NCI-H2227 treated with DMSO at 0.1 percent for 48 hours (cell line): Measurements from ENCODE around the gene LRBA.
"Not testable (repeated sequence)": the region's sequence is repeated elsewhere in the genome, so short reads cannot be mapped to it uniquely, and the experiment has no call there.

Experiments
- DNase-seq: peaks from one replicate; lab custom pipeline; 2025; lab: John Stamatoyannopoulos, UW

Gene LRBA

DNA sequence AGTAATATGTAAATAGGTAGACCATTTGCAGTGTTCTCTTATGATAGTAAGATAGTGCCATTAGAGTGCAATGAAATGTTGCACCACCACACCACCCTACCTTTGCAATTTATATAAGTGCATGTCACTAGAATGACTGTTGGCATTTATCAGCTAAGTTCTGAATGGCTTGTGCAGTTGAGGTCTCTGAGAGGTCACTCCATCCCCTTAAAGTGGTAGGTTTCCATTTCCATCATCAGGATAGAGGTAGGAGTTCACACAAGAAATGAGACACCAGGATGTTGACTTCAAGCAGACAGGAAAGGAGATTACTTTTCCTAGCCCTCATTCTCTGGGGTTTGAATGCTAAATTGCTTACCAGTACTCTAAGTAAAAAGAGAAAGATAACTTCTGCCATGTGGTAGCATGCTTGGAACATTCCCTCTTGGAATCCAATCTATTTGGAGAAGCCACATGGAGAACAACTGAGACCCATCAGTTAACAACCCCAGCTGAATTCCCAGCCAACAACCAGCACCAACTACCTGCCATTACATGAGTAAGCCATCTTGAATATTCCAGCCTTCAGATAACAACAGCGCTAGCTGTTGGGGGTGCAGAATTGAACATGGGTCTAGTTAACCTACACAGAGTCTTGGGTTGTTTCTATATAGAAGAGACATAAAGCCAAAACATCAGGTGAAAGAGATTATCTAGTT lies 6.7 kb upstream of the LRBA start:
- DNase-seq = no peak

DNA sequence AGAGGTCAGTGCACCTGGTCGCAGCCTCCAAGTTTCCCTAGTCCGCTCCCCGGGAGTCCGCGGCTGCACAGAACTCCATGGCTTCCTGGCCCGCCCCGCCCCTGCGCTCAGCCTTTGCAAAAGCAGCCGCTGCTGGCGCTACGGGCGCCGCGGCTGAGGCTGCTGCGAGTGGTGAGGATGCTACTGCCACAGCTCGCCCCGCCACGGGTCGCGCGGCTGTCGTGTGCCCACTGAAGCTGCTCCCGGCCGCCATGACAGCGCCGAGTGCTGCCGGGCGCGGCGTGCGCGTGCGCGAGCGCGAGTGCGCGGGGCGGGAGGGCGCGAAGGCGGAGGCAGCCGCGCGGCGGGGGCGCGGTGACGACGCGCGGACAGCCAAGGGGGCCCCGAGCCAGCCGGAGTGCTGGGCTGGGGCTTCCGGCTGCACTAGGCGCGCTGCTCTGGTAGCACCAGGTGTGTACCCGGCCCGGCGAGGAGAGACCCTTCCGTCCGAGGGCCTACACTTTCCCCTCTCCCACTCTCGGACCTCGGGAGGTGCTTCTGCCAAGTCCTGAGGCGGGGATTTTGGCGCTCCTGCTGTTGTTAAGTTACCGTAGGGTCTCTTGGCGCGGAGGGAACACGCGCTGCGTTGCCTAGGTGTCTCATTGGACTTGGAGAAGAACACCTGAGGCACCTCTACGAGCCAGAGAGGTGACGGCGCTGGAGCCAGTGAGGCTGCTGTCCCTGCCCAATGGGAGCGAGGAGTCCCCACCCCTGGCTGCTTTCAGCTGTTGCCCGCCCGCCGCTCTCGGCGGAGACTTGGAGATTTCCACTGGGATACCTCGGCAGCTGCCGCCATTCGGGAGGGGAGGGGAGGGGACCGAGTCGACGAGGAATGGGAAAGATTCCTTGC lies 619 bp upstream of the LRBA start:
- DNase-seq = peak; percentile 73

DNA sequence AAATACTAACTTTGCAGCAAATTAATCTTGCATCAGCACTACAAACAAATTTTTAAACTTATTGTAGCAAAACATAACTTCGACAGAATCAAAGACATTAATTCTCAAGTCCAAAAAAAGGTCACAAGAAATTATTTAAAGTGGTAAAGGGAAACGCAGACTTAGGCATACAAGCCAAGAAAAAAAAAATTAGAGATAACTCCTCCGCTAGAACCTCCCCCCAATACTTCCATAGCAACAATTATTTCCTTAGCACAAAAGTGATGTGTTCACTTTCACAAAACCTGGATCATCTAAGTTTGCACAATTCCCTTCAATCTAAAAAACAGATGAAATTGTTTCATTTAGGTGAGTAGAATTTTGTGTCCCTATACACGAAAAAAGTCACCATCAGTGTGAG lies 1.1 kb downstream of the LRBA start:
- no peak for DNase-seq

DNA sequence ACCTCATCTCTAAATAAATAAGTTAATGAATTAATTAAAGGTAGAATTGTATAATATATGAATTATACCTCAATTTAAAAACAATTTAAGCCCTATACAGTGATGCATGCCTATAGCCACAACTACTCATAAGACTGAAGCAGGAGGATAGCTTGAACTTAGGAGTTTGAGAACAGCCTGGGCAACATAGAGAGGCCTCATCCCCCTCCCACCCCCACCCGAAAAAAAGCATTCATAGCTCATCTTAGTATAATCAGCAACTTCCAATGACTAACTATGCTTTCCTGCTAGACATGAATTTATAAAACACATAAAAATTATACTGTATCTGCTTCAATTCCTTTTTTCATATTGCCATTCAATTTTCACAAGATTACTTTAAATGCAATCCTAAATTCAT lies 1.6 kb downstream of the LRBA start:
- DNase-seq = no peak

DNA sequence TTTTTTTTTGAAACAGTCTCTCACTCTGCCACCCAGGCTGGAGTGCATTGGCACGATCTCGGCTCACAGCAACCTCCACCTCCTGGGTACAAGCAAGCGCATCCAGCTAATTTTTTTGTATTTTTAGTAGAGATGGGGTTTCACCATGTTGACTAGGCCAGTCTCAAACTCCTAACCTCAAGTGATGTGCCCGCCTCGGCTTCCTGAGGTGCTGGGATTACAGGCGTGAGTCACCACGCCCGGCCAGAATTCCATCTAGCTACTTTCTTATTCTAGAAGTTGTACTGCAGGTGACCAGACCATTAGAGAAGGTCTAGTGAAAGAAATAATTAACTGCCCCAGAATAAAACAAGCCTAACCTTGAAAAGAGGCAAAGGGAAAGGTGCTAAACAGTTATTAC lies 2.3 kb downstream of the LRBA start:
- DNase-seq = no peak

DNA sequence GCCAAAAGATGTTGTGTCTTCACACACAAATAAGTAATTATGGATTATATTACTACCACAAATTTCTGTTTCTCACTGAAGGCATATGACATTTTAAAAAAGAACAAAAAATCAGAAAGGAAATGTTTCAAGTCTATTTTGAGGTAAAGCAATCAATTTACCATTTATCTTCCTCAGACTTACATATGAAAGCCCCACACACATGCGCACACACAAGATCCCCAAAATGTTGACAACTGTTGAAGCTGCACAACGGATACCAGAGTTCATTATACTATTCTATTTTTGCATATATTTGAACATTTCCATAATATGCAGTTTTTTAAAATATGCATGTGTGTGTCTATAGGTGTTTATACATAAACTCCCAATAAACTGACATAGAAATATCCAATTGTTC lies 2.7 kb downstream of the LRBA start:
- DNase-seq = no peak

DNA sequence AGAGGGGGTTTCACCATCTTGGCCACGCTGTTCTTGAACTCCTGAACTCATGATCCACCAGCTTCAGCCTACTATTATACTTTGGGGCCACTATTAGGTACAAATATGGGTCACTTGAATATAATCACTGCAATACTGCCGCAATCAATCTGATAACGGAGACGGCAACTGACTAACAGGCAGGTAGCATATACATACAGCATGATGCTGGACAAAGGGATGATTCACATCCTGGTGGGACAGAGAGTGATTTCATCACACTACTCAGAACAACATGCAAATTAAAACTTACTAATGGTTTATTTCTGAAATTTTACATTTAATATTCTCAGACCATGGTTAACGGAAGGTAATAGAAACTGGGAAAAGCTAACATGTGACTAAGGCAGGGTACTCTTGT lies 10.9 kb downstream of the LRBA start:
- no peak for DNase-seq

DNA sequence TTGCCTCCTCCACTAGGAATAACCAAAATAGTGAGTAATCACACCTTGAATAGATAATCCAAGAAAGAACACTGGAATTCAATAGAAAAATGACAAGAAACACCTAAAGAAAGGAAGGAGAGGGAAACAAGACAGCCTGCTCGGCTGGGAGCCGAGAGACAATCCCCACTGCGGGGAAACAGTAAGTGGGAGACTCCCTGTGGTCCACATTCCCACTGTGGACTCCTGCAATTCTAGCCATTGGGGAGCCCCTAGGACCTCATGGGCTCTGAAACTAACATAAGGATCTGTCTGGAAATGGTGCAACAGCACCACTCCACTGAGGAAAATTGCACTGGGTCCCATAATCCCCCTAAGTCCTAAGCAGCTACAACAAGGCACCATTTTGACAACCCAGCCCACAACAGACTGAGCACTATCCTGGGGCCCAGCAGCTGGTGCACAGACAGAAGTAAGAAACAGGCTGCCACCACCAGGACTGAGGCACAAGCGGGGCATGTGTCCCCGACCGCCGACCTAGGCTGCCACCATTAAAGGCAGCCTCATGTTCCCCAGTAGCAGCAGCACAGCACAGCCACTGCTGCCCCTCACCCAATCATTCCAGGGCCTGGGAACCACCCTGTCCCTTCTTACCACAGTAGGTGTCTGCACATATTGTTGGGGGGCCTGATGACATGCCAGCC lies 14.2 kb downstream of the LRBA start:
- no peak for DNase-seq

DNA sequence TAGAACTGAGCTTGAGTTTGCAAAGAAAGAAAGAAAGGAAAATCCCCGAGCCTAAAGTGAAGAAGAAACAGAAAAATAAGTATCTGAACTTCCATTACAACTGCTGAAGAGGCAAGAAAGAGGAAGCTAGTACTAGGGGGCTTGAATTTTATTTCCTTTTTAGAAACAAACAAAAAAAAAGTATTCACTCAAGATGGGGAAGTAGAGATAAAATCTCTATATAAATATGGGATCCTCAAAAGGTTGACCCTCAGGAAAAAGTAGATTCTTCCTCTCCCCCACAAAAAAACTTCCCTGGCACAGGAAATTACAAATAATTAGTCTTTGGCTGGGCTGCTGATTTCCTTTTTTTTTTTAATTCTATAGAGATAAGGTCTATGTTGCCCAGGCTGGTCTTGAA lies 16.0 kb downstream of the LRBA start:
- no peak for DNase-seq

DNA sequence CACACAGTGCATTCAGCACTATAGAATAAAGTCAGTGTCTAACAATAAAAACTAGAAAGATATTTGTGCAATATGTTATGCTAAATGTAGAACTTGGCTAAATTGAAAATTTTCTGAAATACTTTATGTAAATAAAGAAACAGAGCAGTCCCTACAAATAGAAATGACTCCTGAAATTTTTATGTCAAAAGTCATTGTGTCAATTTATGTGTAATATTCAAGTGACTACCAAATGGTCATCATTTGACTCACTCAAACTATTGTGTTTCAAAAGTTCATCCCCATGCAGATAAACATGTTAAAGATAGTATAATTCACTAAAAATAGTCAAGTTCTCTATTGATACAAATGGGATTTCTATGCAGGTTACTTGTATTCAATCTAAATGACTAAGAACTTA lies 17.9 kb downstream of the LRBA start:
- no peak for DNase-seq

DNA sequence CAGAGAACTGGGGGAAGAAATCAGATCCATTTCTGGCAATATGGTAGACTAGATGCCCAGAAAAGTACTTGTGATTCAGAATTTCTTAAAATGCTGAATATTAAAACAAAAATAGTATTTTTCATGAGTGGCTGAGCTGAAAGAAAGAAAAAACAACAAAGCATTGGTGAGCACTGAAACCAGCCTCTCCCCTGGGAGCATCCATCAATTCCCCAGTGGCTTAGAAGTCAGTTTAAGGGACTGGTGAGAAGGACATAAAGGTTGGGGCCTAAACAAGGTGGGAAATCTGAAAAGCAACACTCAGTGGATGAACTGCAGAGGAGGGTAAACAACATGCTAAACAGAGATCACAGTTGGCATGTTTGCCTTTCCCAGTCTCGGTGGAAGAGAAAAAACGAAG lies 20.4 kb downstream of the LRBA start:
- DNase-seq = no peak

DNA sequence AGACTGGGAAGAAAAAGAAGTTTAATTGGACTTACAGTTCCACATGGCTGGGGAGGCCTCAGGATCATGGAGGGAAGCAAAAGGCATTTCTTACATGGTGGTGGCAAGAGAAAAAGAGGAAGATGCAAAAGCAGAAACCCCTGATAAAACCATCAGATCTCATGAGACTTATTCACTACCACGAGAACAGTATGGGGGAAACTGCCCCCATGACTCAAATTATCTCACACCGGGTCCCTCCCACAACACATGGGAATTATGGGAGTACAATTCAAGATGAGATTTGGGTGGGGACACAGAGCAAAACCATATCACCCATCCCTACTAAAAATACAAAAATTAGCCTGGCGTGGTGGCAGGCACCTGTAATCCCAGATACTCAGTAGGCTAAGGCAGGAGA lies 21.5 kb downstream of the LRBA start:
- DNase-seq = not testable (repeated sequence)

DNA sequence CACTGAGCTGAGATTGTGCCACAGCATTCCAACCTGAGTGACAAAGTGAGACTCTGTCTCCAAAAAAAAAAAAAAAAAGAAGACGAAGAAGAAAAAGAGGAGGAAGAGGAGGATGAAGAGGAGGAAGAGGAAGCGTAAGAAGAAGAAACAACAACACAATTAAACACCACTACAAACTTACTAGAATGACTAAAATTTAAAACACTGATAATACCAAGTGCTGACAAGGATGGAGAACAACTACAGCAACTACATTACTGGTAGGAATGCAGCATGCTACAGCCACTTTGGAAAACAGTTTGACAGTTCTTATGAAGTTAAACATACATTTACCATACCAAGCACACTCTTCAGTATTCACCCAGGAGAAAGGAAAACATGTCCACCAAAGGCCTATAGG lies 24.1 kb downstream of the LRBA start:
- no peak for DNase-seq

DNA sequence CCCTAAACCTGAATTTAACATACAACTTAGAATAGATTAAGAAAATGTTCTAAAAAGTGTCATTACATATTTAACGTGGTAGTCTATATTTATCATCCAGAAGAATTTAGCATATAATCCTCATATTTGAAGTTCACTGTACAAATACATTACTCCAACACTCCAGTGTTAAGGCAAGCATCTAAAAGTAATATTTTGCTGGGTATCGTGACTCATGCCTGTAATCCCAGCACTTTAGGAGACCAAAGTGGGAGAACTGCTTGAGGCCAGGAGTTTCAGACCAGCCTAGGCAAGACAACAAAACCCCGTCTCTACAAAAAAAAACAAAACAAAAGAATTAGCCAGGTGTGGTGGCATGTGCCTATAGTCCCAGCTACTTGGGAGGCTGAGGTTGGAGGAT lies 24.8 kb downstream of the LRBA start:
- DNase-seq = no peak

DNA sequence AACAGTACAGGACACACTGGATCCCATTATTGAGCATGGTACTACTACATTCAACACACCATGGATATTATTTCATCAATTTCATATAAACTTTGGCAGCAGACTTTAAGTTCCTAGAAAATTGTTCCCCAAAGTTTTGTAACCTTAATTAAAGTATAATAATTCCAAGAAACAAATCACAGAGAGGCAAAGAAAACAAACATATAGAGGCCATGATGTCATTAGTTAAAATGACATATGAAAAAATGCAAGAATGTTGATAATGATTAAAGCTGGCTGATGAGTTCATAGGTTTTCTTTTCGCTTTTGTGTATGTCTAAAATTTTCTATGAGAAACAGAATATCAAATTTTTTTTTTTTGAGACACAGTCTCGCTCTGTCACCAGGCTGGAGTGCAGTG lies 26.8 kb downstream of the LRBA start:
- DNase-seq = no peak

DNA sequence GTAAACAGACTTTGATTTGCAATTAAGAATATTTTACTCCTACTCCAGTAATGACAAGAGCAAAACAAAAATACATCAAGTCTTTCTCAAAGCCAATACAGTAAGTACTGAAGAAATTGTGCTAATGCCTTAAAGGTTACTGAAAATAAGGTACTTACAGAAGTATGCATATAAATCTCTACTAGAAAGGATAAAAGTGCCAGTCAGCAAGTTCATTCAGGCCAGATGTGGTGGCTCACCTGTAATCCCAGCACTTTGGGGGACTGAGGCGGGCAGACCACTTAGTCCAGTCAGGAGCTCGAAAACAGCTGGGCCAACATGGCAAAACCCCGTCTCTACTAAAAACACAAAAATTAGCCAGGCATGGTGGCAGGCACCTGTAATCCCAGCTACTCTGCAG lies 27.9 kb downstream of the LRBA start:
- DNase-seq = no peak

DNA sequence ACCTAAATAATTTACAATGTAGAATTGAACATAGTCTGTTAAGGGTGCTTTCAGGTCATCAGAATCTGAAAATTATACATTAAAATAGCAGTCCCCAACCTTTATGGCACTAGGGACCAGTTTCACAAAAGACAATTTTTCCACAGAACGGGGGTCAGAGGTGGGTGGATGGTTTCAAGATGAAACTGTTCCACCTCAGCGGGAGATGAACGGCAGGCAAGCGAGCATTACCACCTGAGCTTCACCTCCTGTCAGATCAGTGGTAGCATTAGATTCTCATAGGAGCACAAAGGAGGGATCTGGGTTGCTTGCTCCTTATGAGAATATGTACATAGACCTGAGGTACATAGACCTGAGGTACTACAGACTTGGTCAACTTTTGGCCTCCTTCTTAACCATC lies 29.0 kb downstream of the LRBA start:
- no peak for DNase-seq

DNA sequence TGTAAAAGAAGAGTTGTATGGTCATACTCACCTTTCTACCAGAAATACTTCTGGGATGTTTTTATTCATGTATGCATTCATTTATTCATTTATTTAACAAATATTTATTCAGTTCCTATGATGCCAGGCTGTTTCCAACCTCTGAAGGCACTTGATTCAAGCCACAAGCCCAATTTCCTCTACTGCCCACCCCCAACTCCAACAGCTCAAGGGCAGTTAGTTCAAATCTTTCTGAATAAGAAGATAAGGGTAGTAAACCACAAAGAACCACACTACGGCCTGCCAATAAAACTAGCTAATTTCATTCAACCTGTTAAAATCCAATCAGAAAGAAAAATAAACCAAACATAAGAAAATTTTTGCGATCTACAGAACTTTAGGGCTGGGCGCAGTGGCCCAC lies 31.2 kb downstream of the LRBA start:
- DNase-seq = no peak

DNA sequence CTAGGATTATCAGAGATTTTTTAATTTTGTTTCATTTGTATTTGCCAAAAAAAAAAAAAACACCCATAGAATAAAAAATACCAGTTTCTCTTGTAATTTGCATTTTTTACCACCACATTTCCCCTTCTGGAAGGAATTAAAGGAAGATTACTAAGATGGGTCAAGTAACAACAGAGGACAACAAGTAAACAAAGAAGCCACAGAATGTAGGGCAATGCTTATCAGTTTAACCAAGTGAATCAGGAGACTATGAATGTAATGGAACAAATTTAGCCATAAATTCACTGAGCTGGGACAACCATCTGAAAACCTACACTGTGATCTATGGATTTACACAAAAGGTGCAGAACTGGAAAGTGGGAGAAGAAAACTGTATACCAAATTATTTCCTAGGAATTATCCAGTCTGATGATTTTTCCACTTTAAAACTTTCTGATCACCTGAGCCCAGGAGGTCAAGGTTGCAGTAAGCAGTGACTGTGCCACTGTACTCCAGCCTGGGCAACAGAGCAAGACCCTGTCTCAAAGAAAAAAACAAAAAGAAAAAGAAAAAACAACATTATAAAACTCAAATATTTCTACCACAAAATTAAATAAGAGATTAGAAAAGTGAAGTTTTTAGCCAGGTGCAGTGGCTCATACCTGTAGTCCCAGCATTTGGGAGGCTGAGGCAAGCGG lies 32.4 kb downstream of the LRBA start:
- no peak for DNase-seq

DNA sequence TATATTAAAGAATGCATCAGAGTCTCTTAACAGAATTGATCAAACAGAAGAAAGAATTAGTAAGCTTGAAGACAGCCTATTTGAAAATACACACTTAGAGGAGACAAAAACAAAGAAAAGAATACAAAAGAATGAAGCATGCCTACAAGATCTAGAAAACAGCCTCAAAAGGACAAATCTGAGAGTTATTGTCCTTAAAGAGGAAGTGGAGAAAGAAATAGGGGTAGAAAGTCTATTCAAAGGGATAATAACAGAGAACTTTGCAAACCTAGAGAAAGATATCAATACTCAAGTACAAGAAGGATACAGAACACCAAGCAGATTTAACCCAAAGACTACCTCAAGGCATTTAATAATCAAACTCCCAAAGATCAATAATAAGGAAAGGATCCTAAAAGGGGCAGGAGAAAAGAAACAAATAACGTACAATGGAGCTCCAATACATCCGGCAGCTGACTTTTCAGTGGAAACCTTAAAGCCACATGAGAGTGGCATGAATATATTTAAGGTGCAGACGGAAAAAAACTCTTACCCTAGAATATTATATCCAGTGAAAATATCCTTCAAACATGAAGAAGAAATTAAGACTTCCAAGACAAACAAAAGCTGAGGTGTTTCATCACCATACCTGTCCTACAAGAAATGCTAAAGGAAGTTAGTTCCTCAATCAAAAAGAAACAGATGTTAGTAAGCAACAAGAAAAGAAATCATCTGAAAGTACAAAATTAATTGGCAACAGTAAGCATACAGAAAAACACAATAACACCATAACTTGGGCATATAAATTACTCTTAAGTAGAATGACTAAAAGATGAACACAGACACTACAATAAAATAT lies 36.1 kb downstream of the LRBA start:
- DNase-seq = no peak

DNA sequence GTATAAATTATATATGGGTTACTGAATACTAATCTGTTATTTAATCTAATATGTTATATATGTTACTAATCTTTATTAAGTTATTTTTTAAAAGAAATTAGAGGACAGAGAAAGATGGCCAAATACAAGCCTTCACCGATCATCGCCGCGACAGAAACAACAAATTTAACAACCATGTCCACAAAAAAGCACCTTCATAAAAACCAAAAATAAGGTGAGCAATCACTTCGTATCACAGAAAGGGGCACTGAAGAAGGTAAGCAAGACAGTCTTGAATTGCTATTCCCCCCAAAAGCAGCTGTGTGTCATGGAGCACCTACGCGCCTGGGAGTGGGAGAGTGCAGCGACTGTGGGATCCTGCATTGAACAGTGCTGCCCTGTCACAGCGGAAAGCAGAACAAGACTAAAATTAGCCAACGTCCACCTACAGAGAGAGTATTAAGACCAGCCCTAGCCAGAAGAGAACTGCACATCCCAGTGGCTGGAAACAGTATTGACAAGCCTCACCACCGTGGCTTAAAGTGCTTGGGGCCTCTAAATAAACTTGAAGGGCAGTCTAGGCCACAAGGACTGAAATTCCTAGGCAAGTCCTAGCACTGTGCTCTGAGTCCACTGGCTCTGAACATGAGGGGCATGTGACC lies 38.5 kb downstream of the LRBA start:
- no peak for DNase-seq
